ENCODE data around the gene ADI1. TPM values are rescaled to one million over a fixed set of nuclear protein-coding genes. Genes with fewer than 3 reads are reported as not detected.

ADI1 gene
- total and polyA plus RNA-seq, 2 of the 8 experiments (the other 6 are each of a cell fraction or from before 2014, with no cell fraction given), result 12.2 to 40.2 TPM

DNA sequence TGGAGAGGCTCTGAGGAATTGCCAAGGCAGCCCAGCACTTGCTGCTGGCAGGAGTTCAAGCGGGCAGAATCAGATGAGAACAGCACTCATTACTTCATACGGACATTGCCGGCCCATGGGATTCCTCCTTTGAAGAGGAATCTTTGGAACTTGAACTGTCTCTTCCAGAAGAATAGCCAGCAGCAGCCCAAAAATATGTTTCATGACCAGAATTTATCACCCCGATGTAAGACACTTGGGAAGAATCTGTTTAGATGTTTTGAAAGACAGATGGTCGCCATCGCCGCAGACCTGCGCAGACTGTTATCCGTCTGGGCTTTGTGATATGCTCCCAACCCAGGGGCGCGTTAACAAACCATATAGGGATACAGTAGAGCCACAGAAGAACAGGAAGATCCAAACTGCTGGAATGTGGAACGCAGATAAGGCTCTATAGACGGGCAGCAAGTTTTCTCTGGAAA, 3.7 kb upstream of the ADI1 start:
- peaks cover 0 to 7% of the 10 kb centered on the region in 2 experiments; a peak in 1 of 4 replicates for H3K79me2 ChIP-seq (ENCODE audit: control insufficient read depth in 1 of 2, insufficient read depth in 2 of 2, low read length in 2 of 2)
- H3K4ac ChIP-seq (replicated peaks; ENCODE audit: insufficient read length, low read depth, low read length), result no peak overlapping the region
- H3K4me3 ChIP-seq (ENCODE audit: extremely low read depth in 1 of 4, insufficient read depth in 2 of 4, low read depth in 3 of 4, low read length in 4 of 4), result no peak overlapping the region
- no peak overlapping the region for H4K91ac ChIP-seq (replicated peaks; ENCODE audit: insufficient read length, low read length)
- H2BK20ac ChIP-seq (ENCODE audit: low read length), result no peak overlapping the region
- no peak overlapping the region for H2AFZ ChIP-seq (ENCODE audit: low read length)
- no peaks in the 10 kb centered on the region for H3K9me3 ChIP-seq (ENCODE audit: insufficient read depth in 2 of 2, low read depth in 1 of 2, low read length in 1 of 2)
- no peak overlapping the region for H3K14ac ChIP-seq (ENCODE audit: insufficient read length)
- H3K27ac ChIP-seq (ENCODE audit: low read depth, low read length), result no peak overlapping the region
- no peaks in the 10 kb centered on the region; a peak in 1 of 8 replicates for H3K36me3 ChIP-seq (ENCODE audit: control insufficient read depth in 2 of 4, insufficient read depth in 4 of 4, low read length in 3 of 4)
- no peak for FAIRE-seq
- H2BK5ac ChIP-seq (ENCODE audit: low read depth, low read length), result no peak overlapping the region
- no peak for DNase-seq (ENCODE audit: low read depth in 1 of 2, low spot score in 2 of 2)
- H3K79me1 ChIP-seq (ENCODE audit: low read depth, low read length), result no peaks in the 10 kb centered on the region; the same call in 1 of the 2 replicates
- no peak overlapping the region for H3K23ac ChIP-seq (ENCODE audit: insufficient read length)
- ChIA-PET POLR2A (ENCODE audit: partially characterized antibody) (interaction anchor here (0.5 to 1.5 kb wide), 2 partner anchors 15 to 17 kb away, joined by 3 to 4 read pairs; no protein-coding TSS in a partner anchor), CTCF (ENCODE audit: partially characterized antibody) (no interaction called here)
- no peak overlapping the region for H2BK12ac ChIP-seq (ENCODE audit: low read depth, low read length)
- no peak overlapping the region for H3K9ac ChIP-seq (replicated peaks in 1 of 4; ENCODE audit: extremely low read depth in 1 of 4, low read depth in 3 of 4, low read length in 3 of 4)
- H3K4me1 ChIP-seq (replicated peaks in 1 of 4; ENCODE audit: control insufficient read depth in 3 of 4, insufficient read depth in 4 of 4, low read length in 3 of 4), result peaks cover 0 to 5% (median under 1%) of the 10 kb centered on the region in 4 experiments; a peak in 4 of 7 replicates
- H2AK5ac ChIP-seq (ENCODE audit: low read depth, low read length), result no peak overlapping the region
- no peak overlapping the region for H2BK120ac ChIP-seq (replicated peaks; ENCODE audit: low read depth, low read length)
- 83% methylated on average over 13 of the region's 13 CpGs; no CpG with 5 or more reads in 1 of the 2 experiments for WGBS, 2 experiments (ENCODE audit: extremely low coverage in 1 of 2, insufficient coverage in 1 of 2, insufficient read length in 1 of 2, insufficient replicate concordance in 2 of 2, low coverage in 1 of 2, low lambda C conversion rate in 2 of 2, missing lambda C conversion rate in 1 of 2)
- H3K4me2 ChIP-seq (ENCODE audit: insufficient read depth in 1 of 2, low read depth in 2 of 2, low read length in 2 of 2), result no peak overlapping the region
- peaks cover 18% of the 10 kb centered on the region for H3K23me2 ChIP-seq (ENCODE audit: low read depth, low read length)
- H3K56ac ChIP-seq (replicated peaks; ENCODE audit: insufficient read length, low read depth, low read length), result no peak overlapping the region
- no peak overlapping the region for H2BK15ac ChIP-seq (ENCODE audit: low read length)
- H3K27me3 ChIP-seq (replicated peaks in 1 of 4; ENCODE audit: control insufficient read depth in 3 of 4, extremely low read depth in 1 of 4, insufficient read depth in 3 of 4, low read length in 3 of 4), result no peaks in the 10 kb centered on the region
- no peak for TF ChIP-seq POLR2AphosphoS5 (IDR thresholded peaks at IDR 0.05; ENCODE audit: low read depth, low read length)
- H4K8ac ChIP-seq (ENCODE audit: extremely low read depth, insufficient read depth, low read length), result no peak overlapping the region
- no peak overlapping the region for H3K18ac ChIP-seq (ENCODE audit: extremely low read depth, low read length)
- H4K5ac ChIP-seq (ENCODE audit: insufficient read length, low read depth, low read length), result no peak overlapping the region
- peaks cover 0 to 9% of the 10 kb centered on the region in 2 experiments for H4K20me1 ChIP-seq (replicated peaks in 1 of 2; ENCODE audit: control insufficient read depth in 1 of 2, insufficient read depth in 2 of 2, low read length in 2 of 2)

Measured in H1 (cell line).